GM19438 (cell line): ENCODE data around the gene ST3GAL2.

Source experiments
- ATAC-seq: cut with Tn5 transposase; IDR thresholded peaks from one replicate; pipeline ENCODE4 v1.9.1; 2021; ENCODE audit warnings: low read depth; ENCODE audit not compliant: unreplicated experiment

ST3GAL2 gene, protein sequence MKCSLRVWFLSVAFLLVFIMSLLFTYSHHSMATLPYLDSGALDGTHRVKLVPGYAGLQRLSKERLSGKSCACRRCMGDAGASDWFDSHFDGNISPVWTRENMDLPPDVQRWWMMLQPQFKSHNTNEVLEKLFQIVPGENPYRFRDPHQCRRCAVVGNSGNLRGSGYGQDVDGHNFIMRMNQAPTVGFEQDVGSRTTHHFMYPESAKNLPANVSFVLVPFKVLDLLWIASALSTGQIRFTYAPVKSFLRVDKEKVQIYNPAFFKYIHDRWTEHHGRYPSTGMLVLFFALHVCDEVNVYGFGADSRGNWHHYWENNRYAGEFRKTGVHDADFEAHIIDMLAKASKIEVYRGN

DNA sequence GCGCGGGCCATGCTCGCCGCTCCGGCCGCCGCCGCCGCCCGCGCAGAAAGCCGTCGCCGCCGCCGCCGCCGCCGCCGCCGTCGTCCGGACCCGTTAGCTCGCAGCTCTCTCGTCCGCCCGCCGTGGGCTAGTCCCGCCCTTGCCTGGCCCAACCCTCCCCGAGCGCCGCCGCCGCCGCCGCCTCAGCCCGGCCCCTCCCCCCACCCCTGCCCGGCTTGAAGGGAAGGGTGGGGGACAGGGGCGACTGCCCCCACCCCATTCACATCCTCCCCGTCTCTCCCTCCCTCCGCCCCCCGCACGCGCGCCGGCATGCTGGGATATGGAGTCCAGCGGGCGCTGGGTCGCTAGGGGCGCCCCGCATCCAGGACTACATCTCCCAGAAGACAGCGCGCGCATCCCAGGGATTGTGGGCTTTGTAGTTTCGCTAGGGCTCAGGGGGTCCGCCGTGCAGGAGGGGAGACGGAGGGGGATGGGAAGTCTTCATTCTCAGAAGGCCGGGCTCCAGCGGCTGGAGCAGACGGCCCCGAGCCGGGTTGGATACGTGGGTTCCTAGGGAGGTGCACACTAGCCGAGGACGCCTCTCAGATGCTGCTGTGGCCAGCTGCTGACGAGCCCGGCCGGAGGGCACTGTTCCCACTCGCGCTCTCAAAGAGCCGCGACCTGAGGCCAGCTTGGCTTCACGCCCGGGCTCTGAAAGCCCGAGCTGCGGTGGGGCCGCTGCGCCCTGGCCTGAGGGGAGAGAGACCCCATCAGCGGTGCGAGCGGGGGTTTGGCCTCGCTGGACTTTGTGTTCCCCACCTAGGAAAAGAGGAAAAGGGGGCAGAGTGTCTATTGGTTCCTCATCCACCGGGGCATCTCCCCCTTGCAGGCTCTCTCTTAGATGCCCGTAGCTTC is at the start of gene ST3GAL2:
TSS of gene ST3GAL2 (minus strand) at position 132 of the 894 bp plus-strand sequence. CDS start 40,570 bp downstream, outside the sequence.
- peak; percentile 78 for ATAC-seq

DNA sequence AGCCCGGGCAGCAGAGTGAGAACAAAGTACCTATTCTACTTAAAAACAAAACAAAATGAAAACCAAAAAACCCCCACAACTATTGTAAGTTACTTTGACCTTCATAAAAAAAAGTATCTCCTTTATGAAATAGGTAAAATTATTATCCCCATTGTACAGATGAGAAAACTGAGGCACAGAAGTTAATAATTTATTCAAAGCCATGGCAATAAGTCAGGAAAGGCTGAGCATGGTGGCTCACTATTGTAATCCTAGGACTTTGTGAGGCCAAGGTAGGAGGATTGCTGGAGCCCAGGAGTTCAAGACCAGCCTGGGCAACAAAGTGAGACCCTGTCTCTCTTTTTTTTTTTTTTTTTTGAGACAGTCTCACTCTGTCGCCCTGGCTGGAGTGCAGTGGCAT is 46.0 kb upstream of the ST3GAL2 start:
- ATAC-seq: no peak

DNA sequence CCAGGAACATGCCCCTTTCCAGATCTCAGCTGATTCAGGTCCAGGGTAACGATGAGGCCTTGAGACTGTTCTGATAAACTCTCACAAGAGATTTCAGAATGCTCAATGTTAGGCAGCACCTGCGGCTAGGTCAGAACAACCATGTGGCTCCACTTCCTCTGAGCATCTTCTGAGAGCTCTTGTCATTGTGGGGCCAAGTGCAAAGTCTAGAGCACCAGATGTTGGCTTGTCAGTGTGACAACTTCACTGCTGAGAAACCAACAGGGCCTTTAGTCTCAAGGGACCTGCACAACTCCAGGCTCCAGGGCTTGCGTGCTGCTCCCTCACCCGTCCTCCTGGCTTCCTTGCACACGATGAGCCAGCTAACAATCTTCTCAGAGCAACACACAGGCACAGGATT is 44.5 kb upstream of the ST3GAL2 start:
- peak; percentile 83 for ATAC-seq

DNA sequence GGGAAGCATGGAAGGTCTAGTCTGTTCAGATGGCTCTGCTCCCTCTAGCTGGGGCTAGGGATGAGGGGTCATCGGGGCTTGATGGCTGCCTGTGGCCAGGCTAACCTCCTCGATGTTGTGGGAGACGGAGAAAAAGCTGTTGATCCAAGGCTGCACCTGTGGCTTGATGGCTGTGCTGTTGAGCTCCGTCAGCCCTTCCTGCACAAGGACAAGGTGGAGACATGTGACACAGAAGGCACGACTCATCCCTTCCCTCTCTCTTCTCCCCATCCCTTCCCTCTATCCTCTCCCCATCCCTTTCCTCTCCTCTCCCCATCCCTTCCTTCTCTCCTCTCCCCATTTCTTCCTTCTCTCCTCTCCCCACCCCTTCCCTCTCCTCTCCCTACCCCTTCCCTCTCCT is 43.7 kb upstream of the ST3GAL2 start:
- ATAC-seq: no peak

DNA sequence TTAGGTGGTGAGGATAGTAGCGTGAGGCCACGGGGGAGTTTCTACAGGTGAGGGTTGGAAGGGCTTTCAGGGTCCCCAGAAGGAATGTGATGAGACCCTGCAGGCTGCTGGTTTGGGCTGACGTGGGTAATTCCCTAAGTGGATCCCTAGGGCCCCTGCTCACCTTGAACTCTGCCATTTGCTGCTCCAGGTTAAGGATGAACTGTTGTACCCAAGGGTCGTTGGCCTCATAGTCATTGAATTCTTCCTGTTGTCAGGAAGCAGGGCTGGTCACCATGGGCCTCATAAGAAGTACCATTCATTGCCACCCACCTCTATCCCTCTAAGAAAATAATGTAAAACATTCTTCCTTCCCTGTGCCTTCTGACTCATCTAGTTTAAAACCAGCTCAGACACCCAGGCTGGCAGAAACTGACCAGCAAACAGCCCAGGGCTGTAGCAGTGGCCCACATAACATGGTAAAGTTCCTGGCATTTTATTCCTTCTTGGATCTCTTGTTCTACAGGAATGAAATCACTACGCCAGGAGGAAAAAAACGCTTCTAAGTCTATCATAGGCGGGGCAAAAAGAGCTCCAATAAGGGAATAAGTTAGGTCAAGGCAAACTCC is 43.1 kb upstream of the ST3GAL2 start:
- ATAC-seq: no peak

DNA sequence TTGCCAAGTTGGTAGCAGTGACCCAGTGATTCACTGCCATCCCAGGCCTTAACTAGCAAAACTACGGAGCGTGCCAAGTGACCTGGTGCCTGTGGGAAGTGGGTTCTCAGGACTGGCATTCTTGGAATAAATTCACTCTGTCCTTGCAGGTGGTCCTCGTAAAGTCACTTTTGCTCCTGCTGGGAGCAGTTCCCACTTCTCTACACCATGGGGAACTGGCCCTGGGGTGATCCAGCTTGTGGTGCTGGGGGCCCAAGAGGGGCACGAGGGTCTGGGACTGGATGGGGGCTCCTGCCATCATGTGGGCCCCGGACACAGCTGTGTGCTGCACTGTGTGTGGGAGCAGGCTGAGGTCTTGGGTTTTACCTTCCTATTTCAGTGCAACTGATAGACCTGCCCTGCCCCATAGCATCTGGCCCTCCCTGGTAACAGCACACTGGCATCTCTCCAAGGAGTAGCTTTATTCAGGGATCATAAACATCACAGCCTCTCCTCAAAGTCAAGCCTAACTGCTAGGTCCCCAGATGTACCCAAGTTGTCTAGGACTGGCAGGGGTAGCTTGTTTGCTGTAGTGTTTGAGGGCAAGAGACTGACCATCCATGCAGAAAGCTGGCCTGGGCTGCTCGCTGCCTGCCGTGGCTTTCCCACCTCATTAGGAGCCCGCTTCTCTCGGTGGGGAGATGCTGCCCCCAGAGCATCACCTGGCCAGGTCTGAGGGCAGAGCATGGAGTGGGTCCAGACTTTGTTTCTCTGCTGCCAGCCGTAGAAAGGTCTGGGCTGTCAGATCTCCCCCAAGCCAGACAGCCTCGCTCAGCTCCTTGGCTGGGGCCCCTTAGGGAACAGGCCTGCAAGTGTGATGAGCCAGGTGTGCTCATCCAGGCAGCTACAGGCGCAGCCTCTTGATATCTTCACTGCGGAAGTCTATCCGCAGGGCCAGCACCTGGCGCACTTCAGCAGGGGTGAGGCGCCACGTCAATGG is 41.5 kb upstream of the ST3GAL2 start:
- ATAC-seq: no peak

DNA sequence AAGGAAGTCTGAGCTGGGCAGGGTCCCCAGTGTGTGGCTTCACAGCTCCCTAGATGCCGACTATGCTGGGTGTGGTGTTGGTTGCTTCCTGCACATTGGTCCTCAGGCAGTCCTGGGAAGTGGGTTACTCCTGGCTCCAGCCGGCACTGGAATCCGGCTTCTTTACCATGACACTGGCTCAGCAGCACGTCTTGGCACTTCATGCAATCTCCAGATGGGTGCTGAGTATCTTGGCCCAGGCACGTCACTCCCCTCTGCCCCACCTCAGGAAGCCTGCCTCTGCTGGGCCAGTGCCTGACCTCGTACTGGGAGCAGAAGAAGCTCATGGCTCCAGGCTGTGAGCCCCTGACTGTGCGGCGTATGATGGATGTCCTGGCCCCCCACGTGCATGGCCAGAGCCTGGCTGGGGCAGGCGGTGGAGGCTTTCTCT is 40.0 kb upstream of the ST3GAL2 start:
- ATAC-seq: no peak

DNA sequence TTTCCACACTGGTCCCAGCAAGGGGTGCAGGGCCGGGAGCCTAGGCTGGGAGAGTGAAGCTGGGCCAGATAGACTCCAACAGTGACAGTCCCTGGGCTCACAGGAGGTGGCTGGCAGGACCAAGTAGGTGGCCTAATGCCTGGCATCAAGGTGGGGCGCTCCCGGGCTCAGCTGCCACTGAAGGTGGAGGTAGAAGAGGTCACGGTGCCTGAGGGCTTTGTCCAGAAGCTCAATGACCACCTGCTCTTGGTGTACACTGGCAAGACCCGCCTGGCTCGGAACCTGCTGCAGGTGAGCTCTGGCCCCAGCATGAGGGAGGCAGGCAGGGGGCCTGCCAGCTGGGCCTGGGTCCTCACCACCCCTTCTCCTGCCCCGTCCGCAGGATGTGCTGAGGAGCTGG is 39.3 kb upstream of the ST3GAL2 start:
- no peak for ATAC-seq

DNA sequence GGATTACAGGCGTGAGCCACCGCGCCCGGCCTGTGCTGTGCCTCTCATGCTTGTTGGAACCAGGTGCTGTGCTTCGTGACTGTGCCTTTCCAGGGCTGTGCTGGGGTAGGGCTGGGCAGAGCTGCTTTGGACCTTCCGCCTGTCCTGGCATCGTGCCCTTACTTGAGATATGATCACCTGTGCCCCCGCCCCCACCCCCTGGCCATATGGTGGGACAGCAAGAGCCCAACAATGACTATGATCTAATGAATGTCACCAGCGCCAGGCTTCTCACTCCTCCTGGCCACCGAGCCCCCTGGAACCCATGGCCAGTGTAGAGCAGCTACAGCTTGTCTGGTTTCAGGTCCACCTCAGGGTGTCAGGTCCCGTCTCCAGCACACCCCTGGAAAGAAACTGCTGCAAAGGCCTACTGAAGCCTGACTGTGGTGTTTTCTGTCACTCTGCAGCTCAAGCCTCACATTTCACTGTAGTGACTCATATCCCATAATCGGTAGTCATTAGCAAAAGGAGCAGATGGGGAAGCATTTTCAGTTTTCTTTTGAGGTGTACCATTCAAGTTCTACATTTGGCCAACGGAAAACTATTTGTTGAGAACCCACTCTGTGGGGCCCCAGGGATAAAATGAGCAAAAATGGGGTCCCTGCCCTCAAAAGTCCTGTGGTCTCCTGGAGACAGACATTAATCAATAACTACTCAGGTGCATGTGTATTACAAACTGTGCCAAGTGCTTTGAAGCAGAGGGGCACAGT is 37.5 kb upstream of the ST3GAL2 start:
- peak; percentile 84 for ATAC-seq

DNA sequence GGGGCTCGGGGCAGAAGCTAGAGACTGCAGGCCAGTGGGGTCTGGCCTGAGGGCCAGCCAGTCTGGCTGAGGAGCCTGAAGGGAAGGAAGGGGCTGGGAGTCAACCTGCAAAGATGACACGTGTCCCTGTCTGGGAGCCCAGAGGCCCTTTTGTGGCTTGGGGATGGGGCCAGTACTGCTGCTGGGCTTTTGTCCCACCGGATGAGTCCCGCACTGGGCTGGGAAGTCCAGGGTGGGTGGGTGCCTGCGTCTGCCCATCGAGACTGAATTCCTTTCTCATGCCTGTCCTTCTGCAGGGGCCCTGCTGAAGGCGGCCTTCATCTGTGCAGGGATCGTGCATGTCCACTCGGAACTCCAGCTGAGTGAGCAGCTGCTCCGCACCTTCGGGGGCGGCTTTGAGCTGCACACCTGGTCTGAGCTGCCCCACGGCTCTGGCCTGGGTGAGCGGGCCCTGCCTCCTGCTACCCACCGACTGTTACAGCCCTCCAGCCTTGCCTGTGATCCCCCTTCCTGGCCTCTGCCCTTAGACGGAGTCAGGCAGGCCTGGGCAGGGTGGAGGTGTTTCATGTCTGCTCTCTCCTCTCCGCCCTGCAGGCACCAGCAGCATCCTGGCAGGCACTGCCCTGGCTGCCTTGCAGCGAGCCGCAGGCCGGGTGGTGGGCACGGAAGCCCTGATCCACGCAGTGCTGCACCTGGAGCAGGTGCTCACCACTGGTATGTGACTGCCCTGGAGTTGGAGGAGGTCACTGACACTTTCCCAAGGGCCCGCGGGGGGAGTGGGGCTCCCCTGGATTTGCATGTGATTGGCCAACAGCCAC is 36.4 kb upstream of the ST3GAL2 start:
- no peak for ATAC-seq

DNA sequence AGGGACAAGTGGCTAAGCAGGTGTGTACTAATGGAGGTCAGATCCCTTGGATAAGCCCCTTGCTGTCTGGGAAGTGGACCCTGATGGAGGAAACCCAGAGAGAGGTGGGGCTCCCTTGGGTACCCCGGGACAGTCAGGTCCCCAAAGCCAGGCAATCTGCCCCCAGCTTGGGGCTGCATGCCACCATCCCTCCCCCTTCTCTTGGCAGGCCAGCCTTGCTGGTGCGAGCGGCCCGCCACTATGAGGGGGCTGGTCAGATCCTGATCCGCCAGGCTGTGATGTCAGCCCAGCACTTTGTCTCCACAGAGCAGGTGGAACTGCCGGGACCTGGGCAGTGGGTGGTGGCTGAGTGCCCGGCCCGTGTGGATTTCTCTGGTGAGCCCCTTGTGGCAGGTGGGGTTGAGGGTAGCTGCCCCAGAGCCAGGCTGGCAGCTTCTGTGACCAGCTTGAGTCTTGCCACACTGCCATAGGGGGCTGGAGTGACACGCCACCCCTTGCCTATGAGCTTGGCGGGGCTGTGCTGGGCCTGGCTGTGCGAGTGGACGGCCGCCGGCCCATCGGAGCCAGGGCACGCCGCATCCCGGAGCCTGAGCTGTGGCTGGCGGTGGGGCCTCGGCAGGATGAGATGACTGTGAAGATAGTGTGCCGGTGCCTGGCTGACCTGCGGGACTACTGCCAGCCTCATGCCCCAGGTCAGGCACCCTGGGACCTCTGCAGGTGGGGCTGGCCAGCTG is 35.6 kb upstream of the ST3GAL2 start:
- no peak for ATAC-seq

DNA sequence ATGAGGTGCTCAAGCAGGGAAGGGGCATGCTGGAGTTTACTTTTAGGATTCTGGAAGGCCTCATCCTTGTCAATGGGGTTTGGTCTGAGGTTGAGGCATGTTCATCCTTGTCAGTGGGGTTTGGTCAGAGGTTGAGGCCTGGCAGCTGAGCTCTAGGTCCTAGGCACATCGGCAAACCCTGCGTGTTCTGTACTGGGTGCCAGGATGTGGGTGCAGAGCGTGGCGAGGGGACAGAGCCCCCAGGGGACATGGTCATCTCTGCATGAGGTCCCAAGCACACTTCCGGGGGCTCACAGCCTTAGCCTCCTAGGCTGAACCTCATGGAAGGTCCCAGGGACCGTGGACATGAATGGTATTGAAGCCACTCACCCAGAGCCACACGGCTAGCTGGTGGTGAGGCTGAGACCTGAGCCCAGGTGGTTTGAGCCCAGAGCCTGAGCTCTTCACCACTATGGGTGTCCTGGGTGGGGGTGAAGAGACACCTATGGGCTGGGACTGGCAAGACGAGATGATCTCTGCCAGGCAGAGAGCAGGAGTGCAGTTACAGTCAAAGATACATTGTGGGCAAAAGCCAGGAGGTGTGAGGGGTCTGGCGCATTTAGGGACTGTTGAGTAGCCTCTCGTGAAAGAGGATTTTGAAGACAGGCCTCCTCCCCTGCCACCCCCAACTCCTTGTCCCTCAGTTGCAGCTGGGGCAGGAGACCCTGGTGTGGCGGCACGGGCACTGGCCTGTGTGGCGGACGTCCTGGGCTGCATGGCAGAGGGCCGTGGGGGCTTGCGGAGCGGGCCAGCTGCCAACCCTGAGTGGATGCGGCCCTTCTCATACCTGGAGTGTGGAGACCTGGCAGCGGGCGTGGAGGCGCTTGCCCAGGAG is 34.8 kb upstream of the ST3GAL2 start:
- ATAC-seq: no peak

DNA sequence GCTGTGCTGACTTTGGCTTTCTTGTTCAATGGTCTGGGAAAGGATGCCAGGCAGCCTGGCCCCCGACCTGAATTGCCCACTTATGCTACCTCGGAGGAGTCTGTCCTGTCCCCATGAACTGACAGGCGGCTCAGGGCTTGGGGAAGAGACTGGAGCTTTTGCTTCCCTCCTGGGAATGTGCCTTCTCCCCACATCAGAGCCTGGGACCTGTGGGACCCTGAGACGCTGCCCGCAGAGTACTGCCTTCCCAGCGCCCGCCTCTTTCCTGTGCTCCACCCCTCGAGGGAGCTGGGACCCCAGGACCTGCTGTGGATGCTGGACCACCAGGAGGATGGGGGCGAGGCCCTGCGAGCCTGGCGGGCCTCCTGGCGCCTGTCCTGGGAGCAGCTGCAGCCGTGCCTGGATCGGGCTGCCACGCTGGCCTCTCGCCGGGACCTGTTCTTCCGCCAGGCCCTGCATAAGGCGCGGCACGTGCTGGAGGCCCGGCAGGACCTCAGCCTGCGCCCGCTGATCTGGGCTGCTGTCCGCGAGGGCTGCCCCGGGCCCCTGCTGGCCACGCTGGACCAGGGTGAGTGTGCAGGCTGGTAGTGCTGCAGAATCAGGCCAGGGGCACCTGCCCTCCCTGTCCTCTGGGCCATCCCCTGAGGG is 34.0 kb upstream of the ST3GAL2 start:
- ATAC-seq: no peak

DNA sequence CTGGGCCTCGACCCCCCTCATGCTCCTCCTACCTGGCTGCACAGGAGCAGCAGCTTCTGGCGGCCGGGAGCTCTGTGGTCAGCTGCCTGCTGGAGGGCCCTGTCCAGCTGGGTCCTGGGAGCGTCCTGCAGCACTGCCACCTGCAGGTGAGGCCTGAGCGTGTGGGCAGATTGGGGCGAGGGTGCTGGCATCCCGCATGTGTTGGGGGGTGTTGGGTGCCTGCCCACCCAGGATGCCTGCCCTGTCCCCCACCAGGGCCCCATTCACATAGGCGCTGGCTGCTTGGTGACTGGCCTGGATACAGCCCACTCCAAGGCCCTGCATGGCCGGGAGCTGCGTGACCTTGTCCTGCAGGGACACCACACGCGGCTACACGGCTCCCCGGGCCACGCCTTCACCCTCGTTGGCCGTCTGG is 32.0 kb upstream of the ST3GAL2 start:
- no peak for ATAC-seq

DNA sequence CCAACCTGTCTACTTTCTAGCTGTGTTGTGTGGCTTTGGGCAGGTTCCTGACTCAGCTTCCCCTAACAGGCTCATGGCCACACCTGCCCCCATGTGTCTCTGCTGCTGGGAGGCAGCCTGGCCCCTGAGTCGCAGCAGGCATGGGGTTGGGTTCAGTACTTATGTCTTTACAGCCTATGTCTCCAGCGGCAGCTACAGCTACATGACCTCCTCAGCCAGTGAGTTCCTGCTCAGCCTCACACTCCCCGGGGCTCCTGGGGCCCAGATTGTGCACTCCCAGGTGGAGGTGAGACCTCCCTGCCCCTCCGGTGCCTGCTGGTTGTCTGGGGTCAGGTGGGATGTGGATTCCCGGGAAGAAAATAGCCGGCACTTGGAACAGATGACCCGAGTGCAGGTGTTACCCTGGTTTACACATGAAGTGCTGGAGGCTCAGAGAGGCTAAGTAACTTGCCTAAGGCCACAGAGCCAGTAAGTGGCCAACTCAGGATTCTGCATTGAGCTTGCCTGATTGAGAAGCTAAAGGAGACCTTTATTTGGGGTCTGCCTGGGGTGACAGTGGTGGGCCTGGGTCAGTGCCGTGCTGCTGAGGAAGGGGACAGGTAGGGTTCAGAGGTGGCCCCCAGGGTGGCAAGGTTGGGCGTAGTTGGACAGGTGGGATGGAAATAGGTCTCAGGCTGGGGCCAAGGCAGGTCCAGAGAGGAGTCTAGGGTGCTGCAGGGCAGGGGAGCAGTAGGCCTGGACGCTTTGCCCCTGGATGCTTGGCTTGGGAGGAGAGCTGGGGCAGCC is 31.4 kb upstream of the ST3GAL2 start:
- ATAC-seq: no peak
